Hematopoietic multipotent progenitor cell treated with erythropoietin and hydrocortisone succinate and interleukin-3 and kit ligand, for 8 days (in vitro differentiated cells): Measurements from ENCODE around the gene TTLL4.

Experiments used
- DNase-seq: peaks from one replicate; pipeline ENCODE4 v3.0.0-alpha.2; 2015

The TTLL4 gene

GRCh38 chr2:218710687-218711549 is at the start of gene TTLL4:
Gene TTLL4, plus strand, starts transcription at chr2:218710835. Its CDS starts 26,842 bp downstream, at chr2:218737677.
- DNase-seq = peak; percentile 97

- no peak for DNase-seq
Observed at GRCh38 chr2:218662377-218662776, 48.3 kb upstream of the TTLL4 start.

GRCh38 chr2:218662827-218663226 is 47.8 kb upstream of the TTLL4 start:
- no peak for DNase-seq

GRCh38 chr2:218663901-218664300 is 46.7 kb upstream of the TTLL4 start:
- DNase-seq = no peak

- DNase-seq = no peak
Observed at GRCh38 chr2:218664653-218665052, 46.0 kb upstream of the TTLL4 start.

GRCh38 chr2:218671097-218671653 is 39.5 kb upstream of the TTLL4 start:
- peak; percentile 35 for DNase-seq

- DNase-seq = peak; percentile 91
Observed at GRCh38 chr2:218671654-218672566, 38.7 kb upstream of the TTLL4 start, which contains the start of the genes RNF25 and STK36. Gene RNF25, minus strand, starts transcription at chr2:218672002. Its CDS starts 32 bp downstream, at chr2:218671970. Gene STK36, plus strand, starts transcription at chr2:218672086. Its CDS starts 744 bp downstream, at chr2:218672830.

- DNase-seq = no peak
Observed at GRCh38 chr2:218679119-218679518, 31.5 kb upstream of the TTLL4 start.

- no peak for DNase-seq
Observed at GRCh38 chr2:218680061-218680460, 30.6 kb upstream of the TTLL4 start.

- peak; percentile 87 for DNase-seq
Observed at GRCh38 chr2:218687400-218688060, 23.1 kb upstream of the TTLL4 start.

GRCh38 chr2:218691234-218691633 is 19.4 kb upstream of the TTLL4 start:
- DNase-seq = no peak

GRCh38 chr2:218694405-218695145 is 16.1 kb upstream of the TTLL4 start:
- no peak for DNase-seq

GRCh38 chr2:218698885-218699284 is 11.8 kb upstream of the TTLL4 start:
- DNase-seq = no peak

- no peak for DNase-seq
Observed at GRCh38 chr2:218701806-218702205, 8.8 kb upstream of the TTLL4 start.

- no peak for DNase-seq
Observed at GRCh38 chr2:218703341-218703740, 7.3 kb upstream of the TTLL4 start.

GRCh38 chr2:218708086-218708485 is 2.5 kb upstream of the TTLL4 start:
- DNase-seq = no peak

GRCh38 chr2:218709908-218710307 is 727 bp upstream of the TTLL4 start:
- DNase-seq = no peak

GRCh38 chr2:218710334-218710686 is 325 bp upstream of the TTLL4 start:
- DNase-seq = no peak

GRCh38 chr2:218711550-218711929 is 905 bp downstream of the TTLL4 start:
- DNase-seq = peak; percentile 25

- no peak for DNase-seq
Observed at GRCh38 chr2:218713922-218714321, 3.3 kb downstream of the TTLL4 start.

GRCh38 chr2:218716070-218716469 is 5.4 kb downstream of the TTLL4 start:
- no peak for DNase-seq

- DNase-seq = no peak
Observed at GRCh38 chr2:218717262-218717661, 6.6 kb downstream of the TTLL4 start.
